Osteocyte (in vitro differentiated cells): ENCODE measurements around the gene TMED1. TPM values are rescaled to one million over a fixed set of nuclear protein-coding genes. Genes with fewer than 3 reads are reported as not detected.

Experiments
- DNase-seq: peaks from one replicate; pipeline ENCODE4 v3.0.0; 2021; ENCODE audit warnings: mixed read lengths; ENCODE audit not compliant: unreplicated experiment; ENCODE audit errors: extremely low spot score
- H3K27ac Mint-ChIP-seq: one replicate; pipeline ENCODE4 v1.8.0; 2021; ENCODE audit warnings: mild to moderate bottlenecking, mixed read lengths; ENCODE audit not compliant: unreplicated experiment
- H3K27me3 Mint-ChIP-seq: one replicate; pipeline ENCODE4 v1.8.0; 2021; ENCODE audit warnings: mixed read lengths; ENCODE audit not compliant: unreplicated experiment
- H3K36me3 Mint-ChIP-seq: one replicate; pipeline ENCODE4 v1.8.0; 2021; ENCODE audit warnings: mixed read lengths; ENCODE audit not compliant: unreplicated experiment
- H3K4me1 Mint-ChIP-seq: one replicate; pipeline ENCODE4 v1.8.0; 2021; ENCODE audit warnings: mixed read lengths; ENCODE audit not compliant: unreplicated experiment
- H3K4me3 Mint-ChIP-seq: one replicate; pipeline ENCODE4 v1.8.0; 2021; ENCODE audit warnings: mild to moderate bottlenecking, moderate library complexity, mixed read lengths; ENCODE audit not compliant: unreplicated experiment
- H3K9me3 Mint-ChIP-seq: one replicate; pipeline ENCODE4 v1.8.0; 2021; ENCODE audit warnings: mixed read lengths; ENCODE audit not compliant: unreplicated experiment
- CTCF ChIP-seq: fragments of 200-600 bp; sonication (generic); IDR thresholded peaks from 2 replicates; pipeline ENCODE4 v1.5.0; 2021; ENCODE audit warnings: antibody characterized with exemption, mild to moderate bottlenecking, moderate library complexity
- long read RNA-seq: library from polyadenylated mRNA; unstranded; transcript quantifications from one replicate; pipeline ENCODE4 v2.0.0, GENCODE V29; 2021
- total RNA-seq: library from RNA; stranded (reverse); gene quantifications from 2 replicates; pipeline ENCODE4 v1.2.1, GENCODE V29; 2021

TMED1 gene
- total RNA-seq, result 33.6 and 35.5 TPM in 2 replicates
- long read RNA-seq, transcript TMED1-201 (4 exons, 1,340 nt), result major isoform, 145 of 150 reads
- long read RNA-seq, partial matches to known transcripts, result 0 of 150 reads
- long read RNA-seq, other reads (novel, unspliced or antisense), result 4 of 150 reads

GRCh38 chr19:10835754-10836478, at the start of gene TMED1:
TMED1 (minus strand) TSS chr19:10836212; CDS start chr19:10836191, 21 bp downstream.
- Mint-ChIP-seq H3K9me3 (peaks cover 7% of the 10 kb centered on the region), H3K27me3 (no peaks in the 10 kb centered on the region), H3K36me3 (peaks cover 8% of the 10 kb centered on the region), H3K4me3 (peak within 1 kb of the TSS; percentile 93), H3K27ac (peak within 1 kb of the TSS; percentile 99), H3K4me1 (peaks cover 15% of the 10 kb centered on the region)
- peak; percentile 99 for DNase-seq
- peak; percentile 38 for TF ChIP-seq CTCF

- Mint-ChIP-seq H3K27ac (peak overlapping the region; percentile 64), H3K9me3 (no peaks in the 10 kb centered on the region), H3K36me3 (no peaks in the 10 kb centered on the region), H3K4me1 (peaks cover 45% of the 10 kb centered on the region), H3K4me3 (no peak overlapping the region), H3K27me3 (no peaks in the 10 kb centered on the region)
- no peak for TF ChIP-seq CTCF
- no peak for DNase-seq
Observed at GRCh38 chr19:10885201-10886169, 49.5 kb upstream of the TMED1 start.

GRCh38 chr19:10884274-10884673, 48.3 kb upstream of the TMED1 start:
- Mint-ChIP-seq H3K27ac (peak overlapping the region; percentile 62), H3K4me3 (no peak overlapping the region)
- no peak for DNase-seq

GRCh38 chr19:10882108-10882457, 46.1 kb upstream of the TMED1 start:
- Mint-ChIP-seq H3K4me1 (peaks cover 49% of the 10 kb centered on the region), H3K27ac (peak overlapping the region; percentile 42), H3K36me3 (peaks cover 3% of the 10 kb centered on the region)

More at GRCh38 chr19:10884274-10884673, 48.3 kb upstream of the TMED1 start:
- TF ChIP-seq CTCF, result no peak
- H3K36me3 Mint-ChIP-seq, result peaks cover under 1% of the 10 kb centered on the region
- H3K27me3 Mint-ChIP-seq, result no peaks in the 10 kb centered on the region
- H3K9me3 Mint-ChIP-seq, result no peaks in the 10 kb centered on the region
- peaks cover 48% of the 10 kb centered on the region for H3K4me1 Mint-ChIP-seq

More at GRCh38 chr19:10882108-10882457, 46.1 kb upstream of the TMED1 start:
- Mint-ChIP-seq H3K4me3 (no peak overlapping the region), H3K27me3 (no peaks in the 10 kb centered on the region), H3K9me3 (no peaks in the 10 kb centered on the region)
- DNase-seq, result no peak
- TF ChIP-seq CTCF, result no peak
